Stimulated activated CD8-positive, alpha-beta memory T cell treated with anti-CD3 and anti-CD28 coated beads, Interleukin-7, amount 100 ng/mL, for 1 hour (primary cell): ENCODE results near the gene HDAC3.
"Not testable (repeated sequence)": the region's sequence is repeated elsewhere in the genome, so short reads cannot be mapped to it uniquely, and the experiment has no call there.

Source experiments
- DNase-seq, 2 donors: peaks; one replicate each; pipeline ENCODE4 v3.0.0-alpha.2; 2020; ENCODE audit warnings: low read depth in 2 of 2

The HDAC3 gene

GRCh38 chr5:141634720-141635119, 1.9 kb downstream of the HDAC3 start:
- DNase-seq = no peak

DNA sequence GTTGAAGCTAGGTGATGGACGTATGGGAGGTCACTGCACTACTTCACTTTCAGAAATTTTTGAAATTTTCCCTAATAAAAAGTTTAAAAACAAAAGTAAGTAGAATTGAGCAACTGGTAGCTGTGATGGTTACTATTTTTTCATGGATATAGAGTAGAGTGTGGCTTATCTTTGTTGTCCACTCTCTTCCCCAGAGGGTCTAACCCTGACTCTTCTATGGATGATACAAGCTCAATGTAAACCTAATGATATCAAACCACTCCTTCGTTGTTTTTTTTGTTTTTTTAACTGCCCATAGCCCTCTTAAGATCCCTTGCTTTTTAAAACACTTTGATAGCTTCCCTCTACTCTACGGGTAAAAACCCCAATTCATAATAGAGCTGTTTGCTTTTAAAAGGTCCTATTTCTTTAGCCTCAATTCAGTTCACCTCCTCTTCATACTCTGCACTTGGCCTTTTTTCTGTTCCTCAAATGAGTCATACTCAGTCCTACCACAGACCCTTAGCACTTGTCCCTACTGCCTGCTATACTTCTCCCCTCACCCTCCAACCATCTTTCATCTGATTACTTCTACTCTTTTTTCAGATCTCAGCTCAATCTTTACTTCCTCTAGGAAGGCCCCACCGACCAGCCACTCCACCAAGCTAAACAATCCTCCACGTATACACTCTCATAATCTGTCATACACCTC, 2.6 kb downstream of the HDAC3 start:
- no peak for DNase-seq

- no peak for DNase-seq
These were observed 4.0 kb downstream of the HDAC3 start for GRCh38 chr5:141632650-141633049.

GRCh38 chr5:141630570-141631140, 6.0 kb downstream of the HDAC3 start:
- DNase-seq = no peak

- no peak for DNase-seq
These were observed 8.4 kb downstream of the HDAC3 start for GRCh38 chr5:141628175-141628788.

DNA sequence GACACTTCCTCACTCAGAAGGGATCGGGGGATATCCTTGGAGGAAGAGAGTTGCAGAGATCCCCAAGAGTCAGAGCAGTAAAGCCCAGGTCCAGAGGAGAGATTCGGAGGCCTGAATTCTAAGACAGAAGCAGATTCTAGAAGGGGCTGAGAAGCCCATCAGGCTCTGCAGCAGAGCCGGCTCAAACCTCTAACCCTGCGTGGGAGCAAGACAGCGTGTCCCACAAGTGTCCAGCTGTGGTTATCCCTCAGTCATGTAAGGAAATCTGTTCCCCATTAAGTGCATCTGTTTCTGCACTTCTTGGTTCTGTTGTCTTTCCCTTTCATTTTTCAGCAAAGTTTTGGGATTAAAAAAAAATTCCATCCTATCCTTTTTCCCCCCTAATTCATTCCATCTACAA, 13.0 kb downstream of the HDAC3 start:
- no peak for DNase-seq

- DNase-seq = no peak
These were observed 13.5 kb downstream of the HDAC3 start for GRCh38 chr5:141623186-141623585.

- DNase-seq = peak; percentile 98
These were observed 17.7 kb downstream of the HDAC3 start, which contains the start of gene DIAPH1 for GRCh38 chr5:141618804-141619554. DIAPH1 (minus strand) TSS chr5:141619000; CDS start chr5:141618914, 86 bp downstream.

GRCh38 chr5:141618030-141618803, 18.4 kb downstream of the HDAC3 start:
- DNase-seq = no peak

DNA sequence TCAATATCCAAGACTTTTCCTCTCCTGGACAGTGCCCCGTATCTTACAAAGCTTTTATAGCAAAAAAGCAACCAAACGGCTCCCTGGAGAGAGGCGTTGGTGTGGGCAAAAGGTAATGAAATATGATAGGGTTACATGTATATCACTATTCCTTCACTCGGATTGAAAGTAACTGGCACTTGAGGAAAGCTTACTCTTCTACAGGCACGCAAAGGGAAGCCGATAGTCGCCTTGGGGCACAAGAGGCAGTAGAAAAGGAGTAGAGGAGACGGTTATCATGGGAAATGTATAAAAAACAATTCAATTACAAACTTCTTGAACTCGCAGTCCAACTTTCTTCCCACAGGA, 19.0 kb downstream of the HDAC3 start:
- DNase-seq = no peak

DNA sequence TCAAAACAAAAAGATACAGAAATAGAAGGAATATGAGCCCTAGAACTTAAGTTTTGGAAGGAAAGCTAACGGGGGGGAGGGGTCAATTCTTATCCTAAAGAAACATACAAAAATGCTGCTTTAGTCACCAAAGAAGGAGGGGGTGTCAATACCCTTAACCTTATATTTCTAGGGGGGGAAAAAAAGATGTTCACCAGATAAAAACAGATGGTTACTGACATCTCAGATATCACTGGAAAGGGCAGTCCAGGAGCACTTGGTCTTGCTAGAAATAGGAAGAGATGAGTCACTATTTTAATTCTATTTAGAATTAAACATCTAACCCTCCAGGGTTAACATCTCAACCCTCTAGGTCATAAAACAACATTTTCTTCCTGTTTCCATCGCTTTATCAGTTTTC, 19.5 kb downstream of the HDAC3 start:
- no peak for DNase-seq

DNA sequence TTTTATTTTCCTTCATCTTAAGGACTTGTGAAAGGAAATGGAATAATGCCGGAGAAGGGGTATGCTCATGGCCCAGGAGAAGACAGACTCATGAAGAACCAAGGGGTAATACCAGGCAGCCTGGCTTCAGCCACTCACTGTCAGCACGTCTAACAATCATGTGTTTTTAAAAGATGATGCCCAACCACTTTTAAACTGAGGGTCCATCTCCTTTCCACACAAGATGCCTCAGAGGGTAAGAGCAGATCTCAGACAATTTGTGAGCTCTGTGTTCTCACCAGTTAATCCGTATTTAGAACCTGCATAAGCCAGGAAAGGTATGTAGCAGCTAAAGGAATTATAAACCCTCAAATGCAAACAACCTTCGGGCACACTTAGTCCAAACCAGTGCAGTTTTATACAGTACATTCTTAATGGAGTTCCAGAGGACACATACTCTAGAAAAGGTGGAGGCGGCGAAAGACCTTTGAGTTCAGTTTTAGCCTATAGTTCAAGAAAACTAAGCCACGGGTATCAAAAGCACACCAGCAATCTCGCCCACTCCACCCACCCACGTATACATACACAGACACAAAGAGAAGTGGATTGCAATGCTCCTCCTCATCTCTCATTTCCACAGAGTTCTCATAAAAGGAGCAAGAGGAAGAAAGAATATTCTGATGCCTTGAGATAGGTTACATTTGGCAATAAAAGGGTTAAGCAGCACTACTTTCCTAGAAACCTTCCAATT, 20.5 kb downstream of the HDAC3 start:
- no peak for DNase-seq

GRCh38 chr5:141613344-141613743, 23.3 kb downstream of the HDAC3 start:
- DNase-seq = no peak

- DNase-seq = no peak
These were observed 25.4 kb downstream of the HDAC3 start for GRCh38 chr5:141611289-141611688.

- DNase-seq = not testable (repeated sequence)
These were observed 26.7 kb downstream of the HDAC3 start for GRCh38 chr5:141609921-141610320.

DNA sequence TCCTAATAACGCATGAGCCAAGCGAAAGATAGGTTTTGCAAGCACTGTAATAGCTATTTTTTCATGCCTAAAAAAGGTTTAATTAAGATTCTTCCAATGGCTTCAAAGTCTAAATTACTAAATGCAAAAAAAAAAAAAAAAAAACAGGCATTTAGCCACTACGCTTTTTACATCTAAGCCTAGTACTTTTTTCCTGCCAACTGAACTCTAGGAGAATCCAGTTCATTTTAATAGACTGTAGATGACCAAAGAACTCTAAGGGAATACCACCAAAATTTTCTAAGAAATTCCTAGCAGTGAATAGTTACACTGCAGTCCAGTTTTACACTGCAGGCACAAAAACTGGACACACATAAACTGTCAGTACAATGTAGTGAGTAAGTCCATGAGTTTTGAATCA, 27.6 kb downstream of the HDAC3 start:
- no peak for DNase-seq

- DNase-seq = no peak
These were observed 28.1 kb downstream of the HDAC3 start for GRCh38 chr5:141608557-141608956.

GRCh38 chr5:141608046-141608445, 28.6 kb downstream of the HDAC3 start:
- DNase-seq = no peak

DNA sequence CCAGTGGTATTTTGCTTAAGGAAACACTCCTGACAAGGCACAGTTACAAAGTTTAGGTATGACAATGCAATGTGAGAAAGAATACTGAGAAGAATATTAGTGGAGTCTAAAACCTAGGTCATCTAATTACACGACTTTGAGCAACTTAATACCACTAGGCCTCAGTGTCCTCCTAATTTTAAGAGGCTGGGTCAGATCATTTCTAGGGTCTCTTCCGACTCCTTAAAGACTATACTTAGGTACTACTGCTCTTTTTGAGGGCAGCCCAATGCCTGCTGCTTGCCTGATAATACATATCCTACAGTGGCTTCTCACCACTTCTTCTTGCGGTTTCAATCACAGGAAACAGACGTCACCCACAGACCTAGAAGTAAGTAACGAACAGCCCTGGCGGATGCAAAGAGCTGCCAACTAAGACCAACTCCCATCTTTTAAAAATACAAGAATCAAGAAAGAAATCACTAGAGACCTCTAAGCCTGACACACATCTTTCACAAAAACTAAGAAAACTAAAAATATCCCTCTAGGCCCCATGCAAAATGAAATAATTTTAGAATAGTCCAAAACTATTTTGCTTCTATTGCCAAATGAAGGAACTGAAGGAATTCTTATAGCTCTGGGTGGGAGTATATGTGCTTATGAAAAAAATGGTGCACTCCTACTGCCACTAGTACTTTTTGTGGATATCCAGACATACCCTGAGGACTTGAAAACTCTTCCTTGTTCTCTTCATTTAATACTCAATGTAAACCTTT, 30.9 kb downstream of the HDAC3 start:
- peak; percentile 47 to 48 for DNase-seq

DNA sequence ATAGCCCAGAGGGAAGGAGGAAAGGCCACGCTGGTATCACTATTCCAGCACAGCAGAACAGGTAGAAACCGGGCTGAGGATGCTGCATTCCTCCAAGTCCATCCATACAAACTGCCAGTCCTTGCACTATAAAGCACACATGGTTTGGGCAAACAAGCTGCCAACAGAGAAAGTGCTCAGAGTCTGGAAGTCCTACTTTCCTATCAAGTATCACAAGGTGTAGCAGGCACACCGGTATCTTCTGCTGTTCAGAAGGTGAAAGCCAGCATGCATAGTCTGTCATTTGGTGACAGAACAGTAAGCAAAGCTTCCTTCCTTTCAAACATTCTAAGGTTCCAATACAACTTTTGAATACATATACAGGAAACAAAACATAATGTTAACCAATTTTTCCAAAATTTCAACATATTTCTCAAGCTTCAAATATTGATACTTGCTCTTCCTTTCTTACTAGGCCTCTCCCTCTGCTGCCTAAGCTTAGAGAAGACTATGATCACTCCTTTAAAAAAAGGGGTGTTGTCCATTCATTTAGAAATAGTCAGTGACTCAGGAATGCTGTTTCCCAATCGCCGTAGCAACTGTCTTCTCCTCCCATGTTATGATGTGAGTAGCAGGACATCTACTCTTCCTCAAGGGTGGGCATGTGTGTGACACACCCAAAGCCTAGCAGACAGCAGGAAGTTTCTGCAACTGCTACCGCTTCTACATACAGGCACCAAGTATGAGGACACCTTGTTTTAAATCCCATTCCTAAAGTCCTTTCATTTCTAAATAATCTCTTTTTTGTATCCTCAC, 32.5 kb downstream of the HDAC3 start:
- DNase-seq = no peak
